ENCODE results near the gene FNDC3A.

DNA sequence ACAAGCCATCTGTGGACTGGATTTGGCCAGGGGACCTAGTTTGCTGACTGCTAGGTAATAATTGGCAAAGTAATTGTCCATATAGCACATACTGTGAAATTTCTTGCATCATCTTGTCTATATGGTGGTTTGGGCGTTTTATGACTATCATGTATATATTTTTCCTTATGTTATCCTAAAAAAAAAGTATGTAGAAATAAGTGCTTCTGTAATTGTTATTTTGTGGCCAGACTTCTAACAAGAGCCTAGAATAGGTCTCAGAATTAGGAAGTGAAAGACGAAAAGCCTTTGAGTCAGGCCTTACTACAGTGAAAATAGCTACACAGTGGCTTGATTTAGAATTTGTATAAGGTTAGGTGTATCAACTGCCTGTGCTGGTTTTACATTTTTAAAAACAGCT lies 4.2 kb downstream of the FNDC3A start:
- TF ChIP-seq EZH2phosphoT487 (IDR thresholded peaks at IDR 0.05; ENCODE audit: low read depth, severe bottlenecking, unreplicated experiment) (no peak), EZH2 (IDR thresholded peaks at IDR 0.05; ENCODE audit: borderline replicate concordance) (no peak)
- TF ChIP-seq, protein P1, sequence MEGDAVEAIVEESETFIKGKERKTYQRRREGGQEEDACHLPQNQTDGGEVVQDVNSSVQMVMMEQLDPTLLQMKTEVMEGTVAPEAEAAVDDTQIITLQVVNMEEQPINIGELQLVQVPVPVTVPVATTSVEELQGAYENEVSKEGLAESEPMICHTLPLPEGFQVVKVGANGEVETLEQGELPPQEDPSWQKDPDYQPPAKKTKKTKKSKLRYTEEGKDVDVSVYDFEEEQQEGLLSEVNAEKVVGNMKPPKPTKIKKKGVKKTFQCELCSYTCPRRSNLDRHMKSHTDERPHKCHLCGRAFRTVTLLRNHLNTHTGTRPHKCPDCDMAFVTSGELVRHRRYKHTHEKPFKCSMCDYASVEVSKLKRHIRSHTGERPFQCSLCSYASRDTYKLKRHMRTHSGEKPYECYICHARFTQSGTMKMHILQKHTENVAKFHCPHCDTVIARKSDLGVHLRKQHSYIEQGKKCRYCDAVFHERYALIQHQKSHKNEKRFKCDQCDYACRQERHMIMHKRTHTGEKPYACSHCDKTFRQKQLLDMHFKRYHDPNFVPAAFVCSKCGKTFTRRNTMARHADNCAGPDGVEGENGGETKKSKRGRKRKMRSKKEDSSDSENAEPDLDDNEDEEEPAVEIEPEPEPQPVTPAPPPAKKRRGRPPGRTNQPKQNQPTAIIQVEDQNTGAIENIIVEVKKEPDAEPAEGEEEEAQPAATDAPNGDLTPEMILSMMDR (IDR thresholded peaks at IDR 0.05; ENCODE audit: poor library complexity) = no peak

Data from hepatocyte (in vitro differentiated cells).